ENCODE results near the gene MCC.

Gene MCC

DNA sequence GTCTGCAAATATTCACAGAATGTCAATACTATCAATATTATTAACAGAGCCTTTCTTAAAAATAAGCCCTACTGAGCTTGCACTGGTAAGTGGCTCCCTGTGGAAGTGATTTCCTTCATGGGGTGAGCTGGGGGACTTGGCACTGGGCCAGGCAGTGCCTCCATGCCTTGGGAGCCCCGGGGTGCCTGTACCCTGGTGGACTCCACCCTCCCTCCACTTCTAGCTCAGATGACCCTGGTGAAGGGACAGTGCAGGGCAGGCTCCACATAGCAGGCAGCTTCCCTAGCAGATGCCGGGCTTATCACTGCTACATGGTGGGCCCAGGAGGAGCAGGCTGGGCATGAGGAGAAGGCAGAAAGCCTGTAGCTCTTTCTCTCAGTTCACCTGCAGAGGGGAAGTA is 392.4 kb downstream of the MCC start:
- H3K27ac ChIP-seq (ENCODE audit: insufficient read depth, low read length, poor library complexity, severe bottlenecking) = no peak overlapping the region
- no peaks in the 10 kb centered on the region for H3K27me3 ChIP-seq (replicated peaks; ENCODE audit: control insufficient read depth, insufficient read depth, low read length, poor library complexity, severe bottlenecking)

DNA sequence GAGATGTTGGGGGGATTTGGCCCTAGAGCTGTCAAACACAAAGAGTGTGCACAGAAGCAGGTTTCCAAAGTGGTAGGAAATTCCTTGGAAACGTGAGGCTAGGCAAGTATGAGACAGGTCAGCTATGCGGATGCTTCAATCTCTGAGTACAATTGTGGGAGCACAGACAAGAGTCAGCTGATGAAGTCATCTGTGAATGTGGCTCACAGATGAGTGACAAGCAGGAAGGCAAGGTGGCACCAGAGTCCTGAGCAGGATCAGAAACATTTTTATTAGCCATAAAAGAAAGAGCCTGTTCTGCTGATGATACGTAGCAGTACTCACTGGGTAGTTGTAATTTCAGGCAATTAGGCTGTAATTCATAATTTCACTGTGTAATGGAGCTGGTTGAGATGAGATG is 394.7 kb downstream of the MCC start:
- H3K4me3 ChIP-seq (ENCODE audit: insufficient read depth, low read depth, low read length, poor library complexity, severe bottlenecking) = no peak overlapping the region
- no peak for DNase-seq
- no peaks in the 10 kb centered on the region for H3K9me3 ChIP-seq (ENCODE audit: control insufficient read depth, low read length)
- no peaks in the 10 kb centered on the region for H3K27me3 ChIP-seq (replicated peaks; ENCODE audit: control insufficient read depth, insufficient read depth, low read length, poor library complexity, severe bottlenecking)
- H3K27ac ChIP-seq (ENCODE audit: insufficient read depth, low read length, poor library complexity, severe bottlenecking) = no peak overlapping the region
- H3K4me1 ChIP-seq (ENCODE audit: control insufficient read depth, insufficient read depth, low read length, poor library complexity, severe bottlenecking) = no peaks in the 10 kb centered on the region
- no peaks in the 10 kb centered on the region for H3K36me3 ChIP-seq (ENCODE audit: control insufficient read depth, insufficient read depth, low read length)

More for the DNA sequence above, 392.4 kb downstream of the MCC start:
- Histone ChIP-seq H3K4me3 (ENCODE audit: insufficient read depth, low read depth, low read length, poor library complexity, severe bottlenecking) (no peak overlapping the region), H3K36me3 (ENCODE audit: control insufficient read depth, insufficient read depth, low read length) (no peaks in the 10 kb centered on the region), H3K9me3 (ENCODE audit: control insufficient read depth, low read length) (no peaks in the 10 kb centered on the region), H3K4me1 (ENCODE audit: control insufficient read depth, insufficient read depth, low read length, poor library complexity, severe bottlenecking) (no peaks in the 10 kb centered on the region)
- no peak for DNase-seq

DNA sequence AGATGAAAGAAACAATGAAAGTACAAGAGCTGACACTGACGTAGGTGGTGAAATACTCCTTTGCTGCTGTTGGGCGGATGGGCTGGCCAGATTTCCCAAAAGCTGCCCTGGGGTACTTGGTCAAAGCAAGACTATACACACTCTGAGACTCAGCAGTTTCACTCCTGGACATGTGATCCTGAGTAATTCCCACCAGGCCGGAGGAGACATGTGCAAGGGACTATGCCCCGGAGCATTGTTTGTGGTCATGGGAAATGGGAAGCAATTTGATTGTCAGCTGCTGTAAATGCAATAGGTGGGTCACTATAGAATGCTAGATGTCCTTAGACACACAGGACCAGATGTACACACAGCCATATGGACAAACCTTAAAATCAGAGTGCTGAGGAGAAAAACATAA is 395.6 kb downstream of the MCC start:
- DNase-seq = no peak
- Histone ChIP-seq H3K27ac (ENCODE audit: insufficient read depth, low read length, poor library complexity, severe bottlenecking) (no peak overlapping the region), H3K36me3 (ENCODE audit: control insufficient read depth, insufficient read depth, low read length) (no peaks in the 10 kb centered on the region), H3K27me3 (replicated peaks; ENCODE audit: control insufficient read depth, insufficient read depth, low read length, poor library complexity, severe bottlenecking) (no peaks in the 10 kb centered on the region), H3K4me1 (ENCODE audit: control insufficient read depth, insufficient read depth, low read length, poor library complexity, severe bottlenecking) (no peaks in the 10 kb centered on the region), H3K9me3 (ENCODE audit: control insufficient read depth, low read length) (no peaks in the 10 kb centered on the region), H3K4me3 (ENCODE audit: insufficient read depth, low read depth, low read length, poor library complexity, severe bottlenecking) (no peak overlapping the region)

DNA sequence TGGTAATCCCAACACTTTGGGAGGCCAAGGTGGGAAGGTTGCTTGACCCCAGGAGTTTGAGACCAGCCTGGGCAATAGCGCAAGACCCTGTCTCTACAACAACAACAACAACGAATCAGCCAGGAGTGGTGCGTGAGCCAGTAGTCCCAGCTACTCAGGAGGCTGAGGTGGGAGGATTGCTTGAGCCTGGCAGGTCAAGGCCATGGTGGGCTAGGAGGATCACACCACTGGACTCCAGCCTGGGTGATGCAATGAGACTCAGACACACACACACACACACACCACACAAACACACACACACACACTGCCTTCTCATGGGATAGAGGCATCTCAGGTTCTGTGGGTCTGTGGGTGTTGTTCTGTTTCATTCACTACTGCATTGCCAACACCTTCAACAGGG is 396.6 kb downstream of the MCC start:
- no peaks in the 10 kb centered on the region for H3K4me1 ChIP-seq (ENCODE audit: control insufficient read depth, insufficient read depth, low read length, poor library complexity, severe bottlenecking)
- no peaks in the 10 kb centered on the region for H3K36me3 ChIP-seq (ENCODE audit: control insufficient read depth, insufficient read depth, low read length)
- DNase-seq = no peak
- H3K27ac ChIP-seq (ENCODE audit: insufficient read depth, low read length, poor library complexity, severe bottlenecking) = no peak overlapping the region
- H3K9me3 ChIP-seq (ENCODE audit: control insufficient read depth, low read length) = no peaks in the 10 kb centered on the region
- H3K27me3 ChIP-seq (replicated peaks; ENCODE audit: control insufficient read depth, insufficient read depth, low read length, poor library complexity, severe bottlenecking) = no peaks in the 10 kb centered on the region
- no peak overlapping the region for H3K4me3 ChIP-seq (ENCODE audit: insufficient read depth, low read depth, low read length, poor library complexity, severe bottlenecking)

DNA sequence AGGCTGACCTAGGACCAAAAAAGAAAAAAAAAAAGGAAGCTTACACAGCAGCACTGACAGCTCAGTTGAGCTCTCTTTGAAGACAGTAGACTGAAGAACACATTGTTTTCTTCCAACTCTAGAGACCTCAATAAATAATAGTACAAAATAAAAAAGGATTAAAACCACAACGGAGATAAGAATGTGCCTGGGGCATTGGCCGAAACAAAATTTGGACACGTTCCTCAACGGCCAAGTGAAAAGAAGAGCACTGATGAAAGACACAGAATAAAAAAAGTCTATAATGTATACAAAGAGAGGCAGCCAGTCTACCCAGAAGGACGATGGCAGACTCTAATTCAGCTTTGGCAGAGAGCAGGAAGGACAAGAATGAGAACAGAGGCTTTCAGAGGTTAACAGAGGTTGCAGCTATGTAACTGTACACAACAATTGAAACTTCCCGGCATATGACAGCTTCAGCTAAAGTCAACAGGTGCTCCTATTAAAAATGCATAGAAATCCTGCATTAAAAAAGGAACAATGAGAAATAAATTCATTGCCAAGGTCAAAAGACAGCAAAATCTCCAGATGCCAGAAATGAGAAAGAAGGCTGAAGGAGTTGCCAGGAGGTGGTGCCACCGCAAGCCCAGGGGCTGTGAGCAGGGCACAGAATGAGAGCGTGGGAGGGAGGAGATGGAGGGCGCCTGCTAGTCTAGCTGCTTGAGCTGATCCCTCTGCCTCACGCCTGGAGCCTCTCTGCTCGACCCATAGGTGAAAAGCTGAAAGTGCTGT is 397.7 kb downstream of the MCC start:
- Histone ChIP-seq H3K36me3 (ENCODE audit: control insufficient read depth, insufficient read depth, low read length) (no peaks in the 10 kb centered on the region), H3K4me1 (ENCODE audit: control insufficient read depth, insufficient read depth, low read length, poor library complexity, severe bottlenecking) (no peaks in the 10 kb centered on the region), H3K27ac (ENCODE audit: insufficient read depth, low read length, poor library complexity, severe bottlenecking) (no peak overlapping the region), H3K4me3 (ENCODE audit: insufficient read depth, low read depth, low read length, poor library complexity, severe bottlenecking) (no peak overlapping the region), H3K9me3 (ENCODE audit: control insufficient read depth, low read length) (no peaks in the 10 kb centered on the region), H3K27me3 (replicated peaks; ENCODE audit: control insufficient read depth, insufficient read depth, low read length, poor library complexity, severe bottlenecking) (no peaks in the 10 kb centered on the region)
- no peak for DNase-seq

DNA sequence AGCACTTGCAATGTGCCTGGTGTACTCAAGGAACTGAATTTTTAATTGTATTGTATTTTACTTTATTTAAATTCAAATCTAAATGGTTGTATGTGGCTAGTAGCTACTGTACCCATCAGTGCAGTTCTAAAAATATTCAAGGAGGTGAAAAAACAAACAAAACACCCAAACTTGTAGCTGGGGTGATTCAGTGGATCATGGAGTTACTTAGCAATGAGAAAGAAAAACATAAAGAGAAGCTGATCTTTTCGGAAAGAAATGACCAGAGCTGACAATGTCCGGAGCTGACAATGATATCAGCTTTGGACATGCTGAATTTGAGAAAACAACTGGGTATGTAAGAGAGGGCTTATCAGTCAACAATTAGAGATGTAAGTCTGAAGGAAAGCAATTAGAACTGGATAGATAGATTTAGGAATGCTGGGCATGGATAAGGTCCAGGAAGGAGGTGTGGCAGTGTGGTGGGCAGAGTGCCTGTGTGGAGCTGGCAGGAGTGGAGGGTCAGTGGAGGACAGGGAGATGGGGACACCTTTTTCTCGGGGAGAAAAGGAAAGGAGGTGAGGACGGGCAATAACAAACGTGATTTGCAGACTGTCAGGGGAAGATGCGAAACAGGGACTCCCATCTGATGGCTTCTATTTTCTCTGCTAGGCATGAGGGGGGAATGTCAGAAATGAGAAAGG is 398.5 kb downstream of the MCC start:
- Histone ChIP-seq H3K36me3 (ENCODE audit: control insufficient read depth, insufficient read depth, low read length) (no peaks in the 10 kb centered on the region), H3K4me1 (ENCODE audit: control insufficient read depth, insufficient read depth, low read length, poor library complexity, severe bottlenecking) (no peaks in the 10 kb centered on the region), H3K27ac (ENCODE audit: insufficient read depth, low read length, poor library complexity, severe bottlenecking) (no peak overlapping the region), H3K27me3 (replicated peaks; ENCODE audit: control insufficient read depth, insufficient read depth, low read length, poor library complexity, severe bottlenecking) (no peaks in the 10 kb centered on the region), H3K9me3 (ENCODE audit: control insufficient read depth, low read length) (no peaks in the 10 kb centered on the region), H3K4me3 (ENCODE audit: insufficient read depth, low read depth, low read length, poor library complexity, severe bottlenecking) (no peak overlapping the region)
- no peak for DNase-seq

DNA sequence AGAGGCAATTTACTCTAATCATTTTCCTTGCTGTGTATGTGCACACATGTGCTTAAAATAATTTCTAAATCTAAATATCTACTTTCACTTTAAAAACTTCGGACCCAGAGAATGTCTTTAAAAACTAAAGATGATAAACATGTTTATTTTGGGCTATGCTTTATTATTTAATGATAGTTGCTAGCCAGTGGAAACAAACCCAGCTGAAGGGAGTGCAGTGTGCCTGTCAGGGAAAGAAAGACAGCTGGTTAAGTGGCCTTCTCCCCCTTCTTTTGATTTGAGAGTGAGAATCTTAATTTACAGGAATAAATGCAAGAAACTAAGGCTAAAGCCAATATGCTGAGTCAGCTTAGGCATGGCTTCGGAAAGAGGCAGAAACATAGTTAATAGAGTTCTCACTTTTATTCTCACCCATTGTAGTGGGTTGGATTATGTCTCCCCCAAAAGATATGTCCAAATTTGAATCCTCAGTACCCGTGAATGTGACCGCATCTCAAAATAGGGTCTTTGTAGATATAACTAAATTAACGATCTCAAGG is 400.2 kb downstream of the MCC start:
- Histone ChIP-seq H3K4me3 (ENCODE audit: insufficient read depth, low read depth, low read length, poor library complexity, severe bottlenecking) (no peak overlapping the region), H3K27me3 (replicated peaks; ENCODE audit: control insufficient read depth, insufficient read depth, low read length, poor library complexity, severe bottlenecking) (no peaks in the 10 kb centered on the region), H3K4me1 (ENCODE audit: control insufficient read depth, insufficient read depth, low read length, poor library complexity, severe bottlenecking) (no peaks in the 10 kb centered on the region), H3K9me3 (ENCODE audit: control insufficient read depth, low read length) (no peaks in the 10 kb centered on the region), H3K27ac (ENCODE audit: insufficient read depth, low read length, poor library complexity, severe bottlenecking) (no peak overlapping the region), H3K36me3 (ENCODE audit: control insufficient read depth, insufficient read depth, low read length) (no peaks in the 10 kb centered on the region)
- DNase-seq = no peak

DNA sequence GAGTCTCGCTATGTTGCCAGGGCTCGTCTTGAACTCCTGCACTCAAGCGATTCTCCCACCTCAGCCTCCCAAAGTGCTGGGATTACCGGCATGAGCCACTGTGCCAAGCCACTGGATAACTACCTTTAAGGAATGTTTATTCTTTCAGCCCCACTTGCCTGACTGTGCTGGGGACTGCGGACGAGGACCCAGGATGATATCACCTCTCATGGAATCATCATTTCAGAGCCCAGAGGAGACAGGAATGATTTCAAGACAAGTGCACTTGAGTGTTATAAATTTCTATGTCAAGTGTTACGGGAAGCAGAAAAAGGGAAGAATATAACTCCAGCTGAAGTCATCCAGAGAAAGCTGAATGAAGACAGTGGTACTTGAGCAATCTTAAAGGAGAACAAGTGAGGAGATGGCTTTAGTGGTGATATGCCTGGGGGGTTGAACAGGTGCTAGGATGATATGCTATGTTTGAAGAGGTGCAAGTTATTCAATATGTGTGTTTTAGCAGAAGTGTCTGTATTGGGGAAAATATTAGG is 402.3 kb downstream of the MCC start:
- no peaks in the 10 kb centered on the region for H3K27me3 ChIP-seq (replicated peaks; ENCODE audit: control insufficient read depth, insufficient read depth, low read length, poor library complexity, severe bottlenecking)

DNA sequence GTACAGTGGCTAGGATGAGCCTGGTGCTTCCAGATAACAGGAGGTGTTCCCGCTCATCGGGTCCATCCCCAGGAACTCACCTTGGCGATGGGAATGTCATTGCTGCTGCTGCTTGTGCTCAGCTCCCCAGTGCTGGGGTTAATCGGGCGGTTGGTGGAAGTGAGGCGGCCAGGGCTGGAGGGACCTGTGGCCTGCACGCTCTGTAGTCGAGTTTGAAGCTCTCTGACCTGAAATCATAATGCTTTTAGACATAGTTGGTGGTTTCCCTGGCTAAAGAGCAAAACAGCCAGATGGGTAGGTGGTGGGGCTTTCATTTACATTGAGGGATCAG is 403.2 kb downstream of the MCC start:
- no peak overlapping the region for H3K4me3 ChIP-seq (ENCODE audit: insufficient read depth, low read depth, low read length, poor library complexity, severe bottlenecking)
- H3K27me3 ChIP-seq (replicated peaks; ENCODE audit: control insufficient read depth, insufficient read depth, low read length, poor library complexity, severe bottlenecking) = no peaks in the 10 kb centered on the region
- no peak overlapping the region for H3K27ac ChIP-seq (ENCODE audit: insufficient read depth, low read length, poor library complexity, severe bottlenecking)
- no peak for DNase-seq
- H3K9me3 ChIP-seq (ENCODE audit: control insufficient read depth, low read length) = no peaks in the 10 kb centered on the region
- no peaks in the 10 kb centered on the region for H3K36me3 ChIP-seq (ENCODE audit: control insufficient read depth, insufficient read depth, low read length)
- H3K4me1 ChIP-seq (ENCODE audit: control insufficient read depth, insufficient read depth, low read length, poor library complexity, severe bottlenecking) = no peaks in the 10 kb centered on the region

More for the DNA sequence above, 402.3 kb downstream of the MCC start:
- Histone ChIP-seq H3K36me3 (ENCODE audit: control insufficient read depth, insufficient read depth, low read length) (no peaks in the 10 kb centered on the region), H3K9me3 (ENCODE audit: control insufficient read depth, low read length) (no peaks in the 10 kb centered on the region), H3K4me3 (ENCODE audit: insufficient read depth, low read depth, low read length, poor library complexity, severe bottlenecking) (no peak overlapping the region), H3K4me1 (ENCODE audit: control insufficient read depth, insufficient read depth, low read length, poor library complexity, severe bottlenecking) (no peaks in the 10 kb centered on the region), H3K27ac (ENCODE audit: insufficient read depth, low read length, poor library complexity, severe bottlenecking) (no peak overlapping the region)
- DNase-seq = no peak

DNA sequence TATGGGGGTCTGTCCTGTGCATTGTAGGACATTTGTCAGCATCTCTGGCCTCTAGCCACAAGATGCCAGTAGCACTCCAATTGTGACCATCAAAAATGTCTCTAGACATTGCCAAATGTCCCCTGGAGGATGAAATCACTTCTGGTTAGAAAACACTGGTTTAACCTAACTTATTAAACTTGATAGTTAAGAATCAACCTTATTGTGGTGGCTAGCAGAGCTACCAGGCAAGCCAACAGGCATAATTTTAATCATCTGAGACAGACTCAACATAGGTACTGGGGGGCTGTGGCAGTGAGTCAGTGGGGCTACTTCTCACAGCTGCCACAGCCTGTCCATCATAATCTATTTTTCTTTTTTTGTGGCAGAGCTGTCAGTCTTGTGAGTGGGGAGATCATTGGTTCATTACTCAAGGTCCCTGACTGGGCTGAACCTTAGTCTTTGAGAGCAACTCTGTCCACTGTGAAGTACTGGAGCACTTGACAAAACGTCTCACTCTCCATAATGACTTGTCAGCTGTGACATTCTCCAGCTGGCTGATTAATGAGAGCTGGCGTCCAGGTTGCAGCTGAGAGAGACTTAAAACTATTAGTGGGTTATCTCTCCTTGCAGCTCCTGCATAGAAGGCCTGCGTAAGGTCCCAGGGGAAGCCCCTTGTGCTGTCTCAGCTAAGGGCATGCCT is 403.7 kb downstream of the MCC start:
- Histone ChIP-seq H3K9me3 (ENCODE audit: control insufficient read depth, low read length) (no peaks in the 10 kb centered on the region), H3K36me3 (ENCODE audit: control insufficient read depth, insufficient read depth, low read length) (no peaks in the 10 kb centered on the region), H3K27ac (ENCODE audit: insufficient read depth, low read length, poor library complexity, severe bottlenecking) (no peak overlapping the region), H3K4me1 (ENCODE audit: control insufficient read depth, insufficient read depth, low read length, poor library complexity, severe bottlenecking) (no peaks in the 10 kb centered on the region), H3K27me3 (replicated peaks; ENCODE audit: control insufficient read depth, insufficient read depth, low read length, poor library complexity, severe bottlenecking) (no peaks in the 10 kb centered on the region), H3K4me3 (ENCODE audit: insufficient read depth, low read depth, low read length, poor library complexity, severe bottlenecking) (no peak overlapping the region)
- DNase-seq = no peak
